ENCODE measurements around the gene HCFC1R1.

GRCh38 chr16:3060339-3061127 is 36.8 kb upstream of the HCFC1R1 start:
- TF ChIP-seq CTCF (IDR thresholded peaks at IDR 0.05), result no peak
- TF ChIP-seq POLR2A (IDR thresholded peaks at IDR 0.05), result no peak
